Measurements from ENCODE around the gene CDCA7. TPM values are rescaled to one million over a fixed set of nuclear protein-coding genes. Genes with fewer than 3 reads are reported as not detected.
A peak's percentile ranks its signal among the peaks of the same experiment; 100 is the strongest.
"Not testable (repeated sequence)": the region's sequence is repeated elsewhere in the genome, so short reads cannot be mapped to it uniquely, and the experiment has no call there.

The CDCA7 gene
- total RNA-seq, 1 experiment from 2014 or later = 18.0 TPM

DNA sequence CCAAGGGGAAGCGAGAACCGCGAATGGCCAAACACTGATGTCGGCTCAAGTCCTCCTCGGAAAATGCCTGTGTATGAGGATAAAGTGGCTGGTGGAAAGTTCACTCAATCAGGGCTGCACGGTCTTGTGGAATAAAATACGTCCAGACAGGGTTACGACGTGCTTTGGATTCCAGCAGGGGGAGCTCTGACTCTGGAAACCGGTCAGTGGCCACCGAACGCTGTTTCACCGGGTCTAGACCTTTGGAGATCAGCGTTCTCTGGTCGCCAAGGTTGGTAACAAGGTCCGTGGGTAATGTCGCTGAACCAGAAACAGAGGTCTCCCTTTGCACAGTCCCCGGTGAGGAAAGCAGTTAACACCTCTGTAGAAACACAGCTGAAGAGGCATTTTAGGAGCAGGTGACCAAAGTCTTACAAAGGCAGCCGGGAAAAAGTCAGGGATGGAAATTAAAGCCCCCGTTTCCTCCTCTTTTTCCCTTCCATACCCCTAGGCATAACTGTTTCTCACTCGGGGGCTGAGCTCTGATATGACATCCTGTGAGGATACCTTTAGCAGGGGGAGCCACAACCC, 47.8 kb downstream of the CDCA7 start:
- DNase-seq (ENCODE audit: low read depth) = peak; percentile 76

DNA sequence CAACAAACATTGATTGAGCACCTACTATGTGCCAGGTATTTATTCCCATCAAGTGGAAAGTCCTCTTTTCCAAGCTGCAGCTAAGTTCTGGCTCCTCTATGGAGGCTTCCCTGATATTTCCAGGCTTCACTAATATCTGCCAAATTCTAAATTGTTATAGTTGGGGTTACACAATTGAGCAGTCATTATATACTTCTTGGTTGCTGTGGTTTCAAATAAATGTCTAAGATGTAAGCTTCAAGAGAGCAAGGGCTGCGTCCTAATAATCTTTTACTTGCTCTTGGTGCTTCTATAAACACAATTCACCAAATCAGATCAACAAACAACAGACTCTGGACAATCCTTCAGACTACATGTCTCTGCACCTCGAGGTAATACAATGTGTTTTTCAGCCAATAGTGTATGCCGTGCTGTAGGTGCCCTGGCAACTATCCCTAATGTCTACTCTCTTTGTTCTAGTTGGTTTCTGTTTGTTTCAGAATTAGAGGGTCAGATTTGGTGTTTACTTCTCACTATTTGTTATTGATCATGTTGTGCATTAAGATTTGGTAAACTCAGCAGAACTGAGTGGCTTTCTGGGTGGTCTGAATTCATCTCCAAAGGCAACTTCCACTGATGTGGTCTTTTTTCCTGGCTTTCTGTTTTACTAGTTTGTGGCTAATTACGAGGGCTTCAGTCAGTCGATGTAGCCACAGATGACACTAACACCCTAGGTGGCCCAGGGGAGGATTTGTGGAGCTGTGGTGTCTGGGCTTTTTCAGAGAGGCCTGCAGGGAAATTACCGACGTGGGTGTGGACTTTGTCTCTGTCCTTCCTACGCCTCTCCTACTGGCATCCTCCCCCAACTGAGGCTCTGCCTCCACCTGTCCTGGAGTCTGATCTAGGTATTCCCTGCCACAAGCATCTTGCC, 50.4 kb downstream of the CDCA7 start:
- no peak for DNase-seq (ENCODE audit: low read depth)

DNA sequence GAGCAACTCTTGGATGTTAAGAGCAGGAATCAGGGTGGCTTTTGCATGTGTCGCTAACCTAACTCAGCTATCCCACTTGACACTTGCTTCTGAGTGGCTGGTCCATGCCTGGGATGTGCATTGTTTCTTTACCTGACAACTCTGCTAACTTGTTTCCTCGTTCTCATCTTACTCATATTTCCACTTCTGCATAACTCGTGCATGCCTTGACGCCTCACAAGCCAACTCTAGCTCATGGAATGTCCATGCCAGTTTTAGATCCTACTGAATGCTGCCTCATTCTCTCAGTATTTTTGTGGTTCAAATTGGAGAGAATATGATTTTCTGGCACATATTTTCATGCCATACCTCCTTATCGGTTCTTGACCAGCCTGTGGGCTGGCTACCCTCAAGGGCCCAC, 52.5 kb downstream of the CDCA7 start:
- no peak for DNase-seq (ENCODE audit: low read depth)

DNA sequence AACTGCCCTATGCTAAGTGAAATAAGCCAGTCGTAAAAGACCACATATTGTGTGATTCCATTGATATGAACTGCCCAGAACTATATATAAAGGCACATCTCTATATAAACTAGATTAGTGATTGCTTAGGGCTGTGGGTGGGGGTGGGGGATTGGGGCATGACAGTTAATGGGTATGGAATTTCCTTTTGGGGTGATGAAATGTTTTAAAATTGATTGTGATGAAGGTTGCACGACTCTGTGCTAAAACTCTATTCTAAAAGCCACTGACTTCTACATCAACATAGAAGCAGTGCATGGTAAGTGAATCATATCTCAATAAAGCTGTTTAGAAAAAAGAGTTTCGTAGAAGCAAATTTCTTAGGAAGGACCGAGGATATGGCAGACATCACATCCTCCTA, 53.0 kb downstream of the CDCA7 start:
- no peak for DNase-seq (ENCODE audit: low read depth)

DNA sequence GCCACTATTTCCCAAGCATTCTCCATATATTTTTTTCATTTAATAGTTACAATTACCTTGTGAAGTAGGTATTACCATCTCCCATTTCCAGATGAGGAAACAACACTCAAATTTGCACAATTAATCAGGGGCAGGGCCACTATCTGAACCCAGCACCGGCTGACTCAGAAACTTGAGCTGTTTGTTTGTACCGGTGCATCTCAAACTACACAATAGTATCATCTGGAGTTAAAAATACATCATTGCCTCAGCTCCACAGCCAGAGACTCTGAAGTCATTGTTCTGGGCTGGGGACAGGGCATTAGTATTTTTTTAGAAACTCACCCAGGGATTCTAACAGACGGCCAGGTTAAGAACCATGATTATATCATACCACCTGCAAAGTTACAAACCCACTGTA, 55.9 kb downstream of the CDCA7 start:
- no peak for DNase-seq (ENCODE audit: low read depth)

DNA sequence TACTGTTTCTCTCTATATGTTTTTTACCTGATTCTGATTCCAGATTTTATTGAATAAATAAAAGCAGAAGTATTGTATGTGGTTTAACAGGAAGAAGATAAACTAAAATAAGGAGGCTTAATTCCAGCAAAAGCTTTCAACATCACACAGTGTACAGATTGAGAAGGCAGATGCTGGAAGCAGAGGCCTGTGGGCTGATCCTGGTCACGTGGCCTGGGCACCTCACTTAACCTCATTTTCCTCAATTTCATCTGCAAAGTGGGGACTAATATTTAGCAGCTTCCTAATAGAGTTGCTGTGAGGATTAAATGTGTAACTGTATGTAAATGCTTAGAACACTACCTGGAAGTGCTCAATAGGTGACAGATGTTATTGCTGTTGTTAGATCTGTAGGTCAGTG, 58.0 kb downstream of the CDCA7 start:
- DNase-seq (ENCODE audit: low read depth) = no peak

DNA sequence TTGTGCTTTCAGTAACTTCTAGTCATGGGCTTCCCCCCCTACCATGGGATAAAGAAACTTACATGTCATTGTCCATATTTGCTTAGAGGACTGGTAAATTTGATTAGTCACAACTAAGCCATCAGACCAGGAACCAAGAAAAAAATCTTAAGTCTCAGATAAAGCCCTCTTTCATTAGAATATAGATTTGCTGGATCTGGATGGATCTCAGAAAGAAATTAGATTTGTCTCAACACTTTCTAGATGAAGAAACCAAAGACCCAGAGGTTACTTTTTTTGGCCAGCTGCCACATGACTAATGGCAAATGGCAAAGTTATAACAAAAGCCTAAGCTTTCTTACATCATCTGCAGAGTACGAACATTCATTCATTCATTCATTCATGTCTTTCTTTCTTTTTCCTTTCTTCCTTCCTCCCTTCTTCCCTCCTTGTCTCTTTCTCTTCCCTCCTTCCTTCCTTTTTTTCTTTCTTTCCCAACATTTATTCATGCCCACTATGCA, 60.2 kb downstream of the CDCA7 start:
- DNase-seq (ENCODE audit: low read depth) = peak; percentile 72

DNA sequence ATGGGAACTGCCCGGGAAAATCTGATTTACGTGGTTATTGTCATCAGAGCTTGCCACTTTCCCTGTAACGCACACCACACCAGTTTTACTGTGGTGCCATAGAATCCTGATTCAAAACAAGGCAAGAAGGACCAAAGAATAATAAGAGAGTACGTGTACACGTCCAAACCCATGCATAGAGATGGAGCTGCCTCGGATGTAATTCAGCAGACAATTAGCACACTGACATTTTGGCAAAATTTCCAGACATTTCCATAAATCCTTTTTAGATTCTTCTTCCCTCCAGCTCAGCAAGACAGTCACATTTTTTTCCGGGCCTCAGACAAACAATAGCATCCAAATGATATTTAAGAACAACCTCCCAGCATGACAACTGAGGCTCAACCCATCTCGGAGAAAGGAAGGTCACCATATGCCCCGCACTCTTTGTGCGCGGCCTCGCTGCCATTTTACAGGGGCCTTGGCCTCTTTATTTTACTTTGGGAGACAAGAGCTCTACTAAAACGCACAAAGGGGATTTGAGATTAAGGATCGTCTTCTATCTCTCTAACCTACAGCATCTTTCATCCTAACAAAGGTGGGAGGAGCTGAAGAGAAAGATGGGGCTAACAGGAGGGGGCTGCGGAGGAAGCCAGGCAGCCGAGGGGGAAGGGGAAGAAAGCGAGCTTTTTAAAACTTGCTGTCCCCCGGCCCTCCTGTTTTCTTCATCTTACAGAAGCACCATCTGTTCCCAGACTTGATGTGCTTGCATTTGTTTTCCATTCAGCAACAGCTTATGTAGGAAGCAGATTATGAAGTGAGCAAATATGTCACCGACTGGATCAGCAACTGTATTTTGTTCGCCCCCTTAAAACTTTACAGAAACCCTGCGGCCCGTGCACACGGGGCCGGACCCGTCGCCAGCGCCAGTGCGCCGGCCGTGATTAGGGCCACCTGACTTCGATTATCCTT, 61.0 kb downstream of the CDCA7 start:
- DNase-seq (ENCODE audit: low read depth) = no peak

DNA sequence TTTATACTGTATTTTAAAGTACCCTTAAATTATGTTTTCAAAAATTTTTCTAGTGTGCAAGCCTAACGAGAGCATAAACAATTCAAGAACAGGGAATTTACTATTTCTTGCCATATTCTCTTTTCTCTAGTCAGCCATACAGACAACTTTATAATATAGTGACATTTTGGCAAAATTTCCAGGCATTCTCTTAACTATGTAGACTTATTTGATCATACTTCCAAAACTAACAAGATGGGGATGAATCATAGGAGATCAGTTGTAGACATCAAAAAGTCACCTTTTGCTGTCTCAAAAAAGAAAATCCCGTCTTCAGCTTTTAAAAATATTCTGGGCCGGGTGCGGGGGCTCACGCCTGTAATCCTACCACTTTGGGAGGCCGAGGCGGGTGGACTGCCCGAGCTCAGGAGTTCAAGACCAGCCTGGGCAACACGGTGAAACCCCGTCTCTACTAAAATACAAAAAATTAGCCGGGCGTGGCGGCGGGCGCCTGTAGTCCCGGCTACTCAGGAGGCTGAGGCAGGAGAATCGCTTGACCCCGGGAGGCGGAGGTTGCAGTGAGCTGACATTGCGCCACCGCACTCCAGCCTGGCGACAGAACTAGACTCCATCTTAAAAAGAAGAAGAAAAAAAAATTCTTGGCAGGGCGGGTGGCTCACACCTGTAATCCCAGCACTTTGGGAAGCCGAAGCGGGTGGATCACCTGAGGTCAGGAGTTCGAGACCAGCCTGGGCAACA, 61.9 kb downstream of the CDCA7 start:
- DNase-seq (ENCODE audit: low read depth) = not testable (repeated sequence)

DNA sequence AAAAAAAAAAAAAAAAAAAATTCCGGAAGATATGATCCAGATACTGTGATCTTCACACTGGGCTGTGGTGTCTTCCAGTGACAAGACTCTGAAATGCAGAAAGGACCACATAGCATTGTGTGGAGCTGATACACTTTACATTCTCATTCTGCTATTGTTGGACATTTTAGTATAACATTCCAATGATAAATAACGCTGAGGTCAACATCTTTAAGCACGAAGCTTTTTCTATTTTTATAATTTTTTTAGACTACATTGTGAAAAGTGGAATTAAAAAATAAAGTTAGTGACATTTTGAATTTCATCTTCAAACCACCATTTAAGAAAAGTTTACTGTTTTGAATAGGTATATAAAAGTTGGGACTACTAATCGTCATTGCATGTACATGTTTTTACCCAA, 62.7 kb downstream of the CDCA7 start:
- DNase-seq (ENCODE audit: low read depth) = no peak

DNA sequence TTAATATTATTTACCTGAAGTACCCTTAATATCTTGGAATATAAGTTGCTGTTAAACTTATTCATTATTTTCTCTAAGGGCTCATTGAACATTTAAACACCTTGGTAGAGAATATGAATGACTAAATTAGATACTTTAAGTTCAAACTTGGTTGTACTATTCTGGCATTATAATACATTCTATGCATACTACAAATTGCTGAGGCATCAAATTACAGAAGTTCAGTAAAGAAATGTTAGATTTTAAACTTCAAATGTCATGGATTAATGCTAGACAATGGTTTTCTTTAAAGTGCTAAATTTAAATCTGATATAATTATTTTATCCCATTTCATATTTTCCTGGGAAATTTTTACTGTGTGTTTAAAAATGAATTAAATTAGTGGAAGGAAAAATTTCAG, 63.1 kb downstream of the CDCA7 start:
- DNase-seq (ENCODE audit: low read depth) = no peak
